GM12875 (cell line): ENCODE data around the gene RAP1GAP.

Experiments
- H3K4me3 ChIP-seq: one replicate; pipeline ENCODE4 v1.5.1; 2011; ENCODE audit warnings: low read depth, low read length, control low read depth
- CTCF ChIP-seq: IDR thresholded peaks from 2 replicates; pipeline ENCODE4 v1.5.1; 2011; ENCODE audit warnings: low read depth, mild to moderate bottlenecking, control low read depth, inconsistent platforms, low read length, moderate library complexity, borderline replicate concordance; ENCODE audit not compliant: insufficient read depth

RAP1GAP gene

GRCh38 chr1:21704145-21704544, 35.0 kb upstream of the RAP1GAP start:
- TF ChIP-seq CTCF, result no peak
- no peak overlapping the region for H3K4me3 ChIP-seq

GRCh38 chr1:21703318-21703963, 34.3 kb upstream of the RAP1GAP start:
- H3K4me3 ChIP-seq, result no peak overlapping the region
- peak; percentile 37; the same call in 1 of the 2 replicates for TF ChIP-seq CTCF

DNA sequence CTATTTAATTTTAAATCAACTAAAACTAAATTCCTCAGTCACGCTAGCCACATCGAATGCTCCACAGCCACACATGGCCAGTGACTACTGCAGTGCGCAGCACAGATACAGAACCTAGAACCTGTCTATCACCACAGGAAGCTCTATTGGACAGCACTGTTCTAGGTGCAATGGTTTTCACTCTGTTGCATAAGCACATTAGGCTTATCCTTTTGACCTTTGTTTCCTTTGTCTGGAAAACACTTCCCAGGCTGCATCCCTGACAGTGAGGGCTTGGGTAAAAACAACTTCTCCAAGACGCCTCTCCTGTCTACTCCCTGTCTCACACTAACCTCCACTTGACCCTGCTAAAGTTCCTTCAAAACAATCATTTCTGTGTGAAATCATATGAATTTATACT, 33.6 kb upstream of the RAP1GAP start:
- TF ChIP-seq CTCF, result no peak
- no peak overlapping the region for H3K4me3 ChIP-seq

GRCh38 chr1:21701401-21701800, 32.2 kb upstream of the RAP1GAP start:
- H3K4me3 ChIP-seq, result no peak overlapping the region
- no peak for TF ChIP-seq CTCF

DNA sequence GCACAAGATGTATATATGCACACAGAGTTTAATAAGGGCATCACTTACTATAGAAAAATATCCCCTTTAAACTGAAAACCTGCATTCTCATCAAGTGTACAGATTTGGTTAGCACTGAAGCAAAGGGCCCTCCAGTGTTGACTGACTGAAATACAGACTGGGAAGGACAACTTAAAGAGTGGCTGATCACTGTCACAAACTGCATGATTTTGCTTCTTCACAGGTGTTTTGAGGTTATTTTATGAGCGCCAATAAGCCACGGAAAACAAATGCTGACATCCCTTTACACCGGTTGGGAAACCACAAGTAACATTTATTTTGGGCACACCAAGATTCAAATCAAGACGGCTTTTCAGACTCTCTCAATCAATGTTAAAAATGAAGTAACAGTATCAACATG, 30.9 kb upstream of the RAP1GAP start:
- no peak for TF ChIP-seq CTCF

GRCh38 chr1:21696931-21697330, 27.8 kb upstream of the RAP1GAP start:
- H3K4me3 ChIP-seq, result no peak overlapping the region
- TF ChIP-seq CTCF, result no peak

More for the DNA sequence above, 30.9 kb upstream of the RAP1GAP start:
- no peak overlapping the region for H3K4me3 ChIP-seq

- no peak for TF ChIP-seq CTCF
These were observed 24.6 kb upstream of the RAP1GAP start for GRCh38 chr1:21693732-21694131.

More at GRCh38 chr1:21693732-21694131, 24.6 kb upstream of the RAP1GAP start:
- H3K4me3 ChIP-seq, result no peak overlapping the region
